NCI-H2081 (cell line): ENCODE measurements around the gene IL1RAPL2.
"Not testable (repeated sequence)": the region's sequence is repeated elsewhere in the genome, so short reads cannot be mapped to it uniquely, and the experiment has no call there.

Experiments
- DNase-seq, 2 experiments: peaks; one replicate each; lab custom pipeline; 2025; lab: John Stamatoyannopoulos, UW

The IL1RAPL2 gene

DNA sequence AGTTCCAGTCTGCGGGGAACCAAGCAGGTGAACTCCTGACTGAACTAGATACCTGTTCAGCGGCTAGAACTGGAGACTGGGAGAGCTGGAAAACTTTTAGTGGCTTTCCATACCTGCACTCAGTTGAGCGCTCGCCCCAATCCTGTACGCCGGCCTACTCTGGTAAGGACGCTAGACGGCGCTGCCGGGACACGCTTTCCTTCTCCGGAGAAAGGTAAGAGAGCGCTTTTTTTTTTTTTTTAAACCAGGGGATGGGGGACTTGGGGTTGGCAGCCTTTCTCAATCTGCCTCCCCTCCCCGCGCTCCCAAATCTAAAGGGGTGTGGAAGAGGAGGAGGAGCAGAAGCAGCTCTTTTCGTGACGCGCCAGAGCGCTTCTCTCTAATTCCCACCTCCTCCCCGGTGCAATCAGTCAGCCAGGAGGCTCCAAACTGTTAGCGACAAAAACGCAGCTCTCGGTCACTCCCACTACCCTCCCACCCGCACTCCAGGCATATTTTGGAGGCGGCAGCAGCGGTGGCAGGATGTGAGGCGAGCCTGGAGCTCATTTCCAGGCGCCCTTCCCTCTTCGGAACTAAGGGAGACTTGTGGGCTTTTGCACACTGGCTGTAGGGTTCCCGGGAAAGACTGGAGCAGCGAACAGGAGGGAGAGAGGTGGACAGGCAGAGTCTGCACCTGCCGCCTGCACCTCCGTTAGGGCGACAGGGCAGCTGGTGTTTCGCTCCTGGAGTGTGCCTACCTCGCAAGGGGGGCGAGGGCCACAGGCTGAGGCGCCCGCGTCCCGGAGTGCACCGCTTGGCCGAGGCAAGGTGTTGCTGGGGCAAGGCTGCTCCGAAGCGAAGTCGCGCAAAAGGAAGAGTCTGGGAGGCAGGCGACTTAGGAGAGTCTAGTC is at the start of gene IL1RAPL2:
Gene IL1RAPL2 (plus strand): TSS at position 409 of the 890 bp plus-strand sequence.
- peak; percentile 23 to 32 for DNase-seq

GRCh38 chrX:104522386-104522785 is 43.6 kb upstream of the IL1RAPL2 start:
- DNase-seq = no peak

- no peak for DNase-seq
Measured at GRCh38 chrX:104523858-104524257, 42.1 kb upstream of the IL1RAPL2 start.

GRCh38 chrX:104539081-104539480 is 26.9 kb upstream of the IL1RAPL2 start:
- DNase-seq = no peak

DNA sequence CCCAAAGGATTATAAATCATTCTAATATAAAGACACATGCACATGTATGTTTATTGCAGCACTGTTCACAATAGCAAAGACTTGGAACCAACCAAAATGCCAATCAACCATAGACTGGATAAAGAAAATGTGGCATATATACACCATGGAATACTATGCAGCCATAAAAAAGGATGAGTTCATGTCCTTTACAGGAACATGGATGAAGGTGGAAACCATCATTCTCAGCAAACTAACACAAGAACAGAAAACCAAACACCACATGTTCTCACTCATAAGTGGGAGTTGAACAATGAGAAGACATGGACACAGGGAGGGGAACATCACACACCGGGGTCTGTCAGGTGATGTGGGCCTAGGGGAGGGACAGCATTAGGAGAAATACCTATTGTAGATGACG is 23.6 kb upstream of the IL1RAPL2 start:
- not testable (repeated sequence) for DNase-seq

GRCh38 chrX:104564335-104564734 is 1.7 kb upstream of the IL1RAPL2 start:
- no peak for DNase-seq

DNA sequence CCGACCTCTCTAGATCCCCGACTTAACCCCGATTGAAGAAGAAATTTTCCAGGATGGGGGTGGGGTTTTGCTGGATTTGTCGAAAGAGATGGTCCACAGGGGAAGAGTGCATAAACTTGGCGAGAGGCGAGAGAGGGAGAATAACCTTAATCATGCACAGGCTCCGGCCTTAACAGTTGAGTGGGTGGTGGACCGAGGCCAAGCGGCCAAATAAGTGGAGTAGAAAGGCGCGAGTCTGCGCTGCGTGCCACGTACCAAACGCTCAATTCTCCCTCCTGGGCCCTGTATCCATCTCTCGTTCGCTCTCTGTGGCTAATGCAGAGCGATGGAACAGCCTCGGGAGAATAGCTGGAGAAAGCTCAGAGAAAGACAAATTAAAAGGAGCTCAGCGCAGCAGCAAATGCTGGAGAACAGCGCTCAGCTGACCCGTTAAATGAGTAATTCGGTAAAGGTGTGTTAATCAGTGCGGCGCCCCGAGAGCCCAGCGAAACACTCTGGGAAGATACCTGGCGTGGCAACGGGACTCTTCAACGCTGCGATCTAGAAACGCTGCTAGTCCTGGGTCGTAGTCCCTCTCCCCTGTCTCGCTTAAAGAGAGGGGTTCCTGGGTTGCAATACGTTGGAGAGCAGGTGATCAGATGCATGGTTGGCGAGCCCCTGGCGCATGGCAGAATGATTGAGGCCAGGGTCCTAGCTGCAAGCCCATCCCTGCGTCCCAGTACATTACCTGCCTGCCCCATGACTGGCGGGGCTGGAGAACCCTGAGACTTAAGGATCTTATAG is 887 bp upstream of the IL1RAPL2 start:
- DNase-seq = no peak

DNA sequence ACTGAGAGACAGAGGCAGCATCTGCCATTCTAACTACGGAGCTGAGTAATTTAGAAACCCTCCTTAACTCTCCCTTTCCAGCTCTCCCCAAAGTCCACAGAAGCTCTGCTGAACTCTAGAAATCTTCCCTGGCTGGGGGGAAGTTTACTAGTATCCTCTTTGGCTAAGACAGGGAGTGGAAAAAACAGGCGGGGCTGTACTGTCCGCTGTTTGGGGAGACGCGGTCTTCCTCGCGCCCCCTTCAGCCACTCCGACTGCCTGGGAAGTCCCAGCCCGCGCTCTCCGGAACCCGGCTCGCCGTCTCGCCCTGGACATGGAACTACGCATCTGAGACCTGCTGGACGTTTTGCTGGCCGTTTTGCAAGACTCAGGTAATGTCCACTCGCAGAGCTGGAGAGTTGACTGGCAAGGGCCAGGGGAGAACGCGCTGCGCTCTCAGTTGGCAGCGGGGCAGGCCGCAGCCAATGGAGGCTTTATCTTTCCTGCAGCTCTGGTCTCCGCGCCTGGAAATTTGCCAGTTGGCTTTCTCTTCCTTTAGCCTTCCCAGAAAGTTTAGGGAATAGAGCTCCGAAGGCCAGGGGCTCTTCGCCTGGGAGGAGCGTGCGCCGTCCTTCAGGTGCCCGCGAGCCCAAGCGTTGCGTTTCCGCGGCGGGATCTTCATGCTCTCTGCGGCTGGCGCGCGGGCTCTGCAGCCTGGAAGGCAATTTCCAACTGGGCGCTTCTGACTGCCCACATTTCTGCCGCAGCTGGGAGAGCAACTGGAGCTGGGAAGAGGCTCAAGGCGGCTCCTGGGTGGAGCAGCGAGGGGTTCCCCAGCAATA is 892 bp downstream of the IL1RAPL2 start:
- DNase-seq = no peak

DNA sequence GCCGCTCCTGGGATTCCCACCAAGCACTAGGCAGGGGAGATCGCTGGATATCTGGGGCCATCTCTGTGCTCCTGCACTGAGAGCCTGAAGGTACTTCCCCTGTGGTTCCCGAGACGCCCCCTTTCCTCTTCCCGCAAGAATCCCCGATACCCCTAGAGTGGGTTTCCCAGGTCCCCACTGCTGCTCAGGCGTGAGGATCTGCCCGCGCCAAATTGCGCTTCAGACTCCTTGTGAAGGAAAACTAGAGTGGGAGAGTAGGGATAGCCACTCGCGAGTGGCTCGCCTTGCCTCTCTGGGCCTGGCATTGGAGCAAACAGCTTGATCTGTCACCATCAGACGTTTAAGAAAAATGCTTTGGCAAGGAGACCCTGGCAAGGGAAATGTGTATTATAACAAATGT is 1.5 kb downstream of the IL1RAPL2 start:
- DNase-seq = no peak

DNA sequence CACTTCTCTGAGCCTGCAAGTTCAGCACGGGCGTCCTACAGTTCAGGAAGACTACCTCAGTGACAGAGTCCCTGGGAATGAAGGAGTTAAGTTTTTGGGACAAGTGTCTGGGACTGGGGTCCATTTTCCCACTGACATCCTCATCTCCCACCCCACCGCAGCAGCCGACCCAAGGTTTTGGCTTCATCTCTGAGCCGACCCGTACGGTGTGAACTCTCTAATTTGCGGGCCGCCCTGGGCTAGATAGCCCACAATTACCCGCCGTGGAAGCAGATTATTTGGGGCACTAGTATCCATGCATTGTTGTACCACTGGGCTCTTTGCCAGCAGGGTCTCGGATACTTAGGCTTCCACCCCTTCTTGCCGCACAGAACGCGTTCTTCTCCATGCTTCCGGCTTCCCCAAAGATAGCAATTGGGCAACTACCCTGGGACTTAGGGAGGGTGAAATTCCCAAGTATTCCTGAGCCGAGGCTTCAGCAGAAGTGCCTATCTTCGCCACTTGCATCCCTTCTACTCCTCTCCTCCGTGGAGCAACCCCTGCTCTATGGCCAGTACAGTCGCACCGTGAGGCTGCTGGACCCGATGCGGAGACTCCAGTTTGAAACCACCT is 2.4 kb downstream of the IL1RAPL2 start:
- no peak for DNase-seq

DNA sequence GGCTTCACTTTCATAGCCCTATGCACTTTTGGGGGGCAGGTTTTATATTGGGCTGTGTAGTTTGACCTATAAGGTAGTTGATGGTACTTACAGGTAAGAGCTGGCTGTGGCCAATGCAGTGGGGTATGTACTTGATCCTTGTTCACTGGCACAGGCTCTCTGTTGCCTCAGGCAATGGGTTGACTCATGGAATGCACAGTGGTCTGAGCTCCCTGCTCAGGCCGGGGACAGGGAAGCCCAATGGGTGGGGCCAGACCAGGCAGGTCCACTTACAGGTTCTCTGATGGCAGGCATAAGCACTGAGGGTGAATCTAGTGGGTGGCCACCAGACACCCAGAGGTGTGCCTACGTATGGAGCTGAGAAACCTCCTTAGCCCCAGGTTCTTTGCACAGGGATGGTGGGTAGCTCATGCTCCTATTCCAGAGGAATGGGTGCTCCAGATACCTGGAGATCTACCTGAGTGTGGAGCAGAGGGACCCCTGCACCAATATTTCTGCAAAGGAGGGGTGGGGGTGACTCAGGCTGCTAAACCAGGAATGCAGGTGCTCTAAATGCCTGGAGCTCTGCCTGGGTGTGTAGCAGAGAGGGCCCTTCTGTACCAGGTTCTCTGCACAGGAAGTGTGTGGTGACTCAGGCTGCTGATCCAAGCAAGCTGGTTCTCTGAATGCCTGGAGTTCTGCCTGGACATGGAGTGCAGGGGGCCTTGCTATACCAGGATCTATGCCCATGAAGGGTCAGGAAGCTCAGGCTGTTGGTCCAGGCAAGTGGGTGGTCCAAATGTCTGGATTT is 52.3 kb downstream of the IL1RAPL2 start:
- no peak for DNase-seq

DNA sequence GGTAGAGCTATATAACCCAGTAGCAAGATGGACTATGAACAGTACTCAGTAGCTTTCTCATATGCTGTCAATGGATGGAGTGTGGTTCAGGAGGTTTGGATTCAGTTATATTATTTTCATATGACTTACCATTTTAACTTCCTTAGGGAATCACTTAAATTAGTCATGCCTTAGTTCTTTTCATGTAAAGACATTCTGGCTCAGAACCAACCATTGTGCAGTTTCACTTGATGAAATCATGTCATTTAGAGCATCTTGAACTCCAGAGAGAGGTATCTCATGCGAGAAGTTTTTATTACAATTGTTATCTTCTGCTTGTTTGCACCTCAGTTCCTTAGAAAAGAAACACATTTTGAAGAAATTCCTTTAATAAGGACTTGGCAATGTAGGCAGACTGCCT is 55.8 kb downstream of the IL1RAPL2 start:
- DNase-seq = no peak

DNA sequence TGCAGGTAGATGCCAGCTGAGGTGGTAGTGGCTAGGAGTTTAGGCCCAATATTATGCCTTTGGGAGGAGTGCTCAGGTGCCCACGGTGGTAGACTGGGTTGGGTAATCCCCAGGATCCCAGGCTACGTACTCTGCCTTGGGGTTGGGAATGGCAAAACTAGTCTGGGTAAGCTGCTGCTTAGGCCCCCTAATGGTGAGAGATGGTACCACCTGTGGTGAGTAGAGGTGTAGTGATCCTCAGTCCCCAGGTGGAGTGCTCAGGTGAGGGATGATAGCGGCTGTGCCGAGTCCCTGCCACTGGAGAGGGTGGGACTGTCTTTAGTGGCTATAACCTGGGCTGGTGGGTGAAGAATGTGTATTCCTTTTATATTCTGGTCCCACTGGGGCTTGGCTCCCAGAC is 75.2 kb downstream of the IL1RAPL2 start:
- DNase-seq = no peak

GRCh38 chrX:104647084-104647483 is 81.1 kb downstream of the IL1RAPL2 start:
- no peak for DNase-seq

DNA sequence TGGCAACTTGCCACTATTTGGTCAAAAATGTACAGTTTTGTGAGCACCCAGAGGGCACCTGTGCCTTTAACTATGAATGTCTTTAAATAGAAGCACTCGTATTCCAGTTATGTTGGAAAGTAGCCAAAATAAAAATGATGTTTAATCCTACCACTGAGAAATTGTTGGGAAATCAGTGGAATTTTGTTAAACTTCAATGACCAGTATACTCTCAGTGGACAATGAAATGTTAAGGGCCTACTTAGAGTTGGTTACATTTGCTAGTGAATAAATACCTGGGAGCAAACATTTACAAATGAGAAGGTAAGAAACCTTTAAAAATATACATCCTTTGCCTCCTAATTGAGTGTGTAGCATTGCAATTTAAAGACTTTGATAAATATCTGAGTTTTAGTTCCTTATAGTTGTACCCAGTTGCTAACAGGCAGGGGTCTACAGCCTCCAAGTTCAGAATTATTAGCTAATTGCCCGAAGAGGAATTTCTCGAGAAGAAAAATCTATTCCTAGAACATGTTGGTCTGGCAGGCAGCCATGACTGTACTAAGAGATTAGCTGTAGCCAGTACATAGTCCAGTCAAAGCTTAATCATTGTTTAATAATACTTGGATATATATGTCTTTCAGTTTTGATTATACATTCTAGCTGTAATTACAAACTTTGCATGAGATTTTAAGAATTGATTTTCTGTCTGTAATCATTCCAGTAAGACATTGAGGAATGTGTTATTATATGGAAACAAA is 93.2 kb downstream of the IL1RAPL2 start:
- no peak for DNase-seq

DNA sequence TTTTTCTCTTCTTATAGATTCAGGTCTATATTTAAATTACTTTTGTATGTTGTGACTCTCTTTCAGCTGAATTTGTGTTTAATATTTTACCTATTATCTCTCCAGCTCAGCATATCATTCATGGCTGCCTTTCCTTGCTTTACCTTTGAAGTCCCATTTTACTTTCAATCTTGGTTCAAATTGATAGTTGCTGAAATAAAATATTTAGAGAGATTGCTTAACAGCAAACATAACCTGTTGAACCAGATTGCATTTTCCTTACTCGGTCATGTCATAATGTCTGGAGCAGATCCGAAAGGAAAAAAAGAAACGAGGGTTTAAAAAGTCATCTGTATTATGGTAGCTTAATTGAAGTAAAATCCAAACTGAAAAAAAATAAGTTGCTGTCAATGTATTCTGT is 94.1 kb downstream of the IL1RAPL2 start:
- DNase-seq = no peak

GRCh38 chrX:104662694-104663093 is 96.7 kb downstream of the IL1RAPL2 start:
- DNase-seq = no peak

DNA sequence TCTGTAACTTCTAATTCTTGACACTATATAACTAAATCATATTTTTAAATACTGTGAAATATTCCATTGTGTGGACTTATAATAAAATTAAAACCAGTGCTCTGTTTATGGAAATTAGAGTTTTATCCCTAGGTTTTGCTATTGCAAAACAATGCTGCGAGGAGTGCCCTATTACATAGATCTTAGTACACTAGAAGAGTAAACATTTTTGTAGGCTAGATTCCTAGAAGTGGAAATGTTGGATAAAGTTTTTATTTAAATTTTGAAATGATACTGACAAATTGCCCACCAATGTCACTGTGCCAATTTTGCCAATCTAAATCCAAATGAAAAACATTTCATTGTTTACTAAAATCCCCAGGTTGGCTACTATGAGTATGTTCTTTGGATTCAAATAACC is 99.7 kb downstream of the IL1RAPL2 start:
- no peak for DNase-seq

GRCh38 chrX:104668550-104668949 is 102.6 kb downstream of the IL1RAPL2 start:
- no peak for DNase-seq

- DNase-seq = no peak
Measured at GRCh38 chrX:104669063-104669462, 103.1 kb downstream of the IL1RAPL2 start.
